ENCODE data around the gene SERPINA7. TPM values are rescaled to one million over a fixed set of nuclear protein-coding genes. Genes with fewer than 3 reads are reported as not detected.

Gene SERPINA7
- total RNA-seq, 2 donors from 2014 or later: not detected

- WGBS, 2 donors: 0 to 4% methylated on average over 2 of the region's 2 CpGs
- DNase-seq: peak; percentile 14 to 41 (median 22)
- intact Hi-C loops (cut with DNase I): no loop called here
- H3K4me1 ChIP-seq: peaks cover 11% of the 10 kb centered on the region
- no peak overlapping the region for H3K4me3 ChIP-seq
- H3K9me3 ChIP-seq: no peaks in the 10 kb centered on the region
- H3K27me3 ChIP-seq: no peaks in the 10 kb centered on the region
- peak; percentile 77 for ATAC-seq
- H3K27ac ChIP-seq: no peak overlapping the region
- TF ChIP-seq CTCF (IDR thresholded peaks at IDR 0.05) (peak; percentile 24 to 65 (median 37)), POLR2A (IDR thresholded peaks at IDR 0.05) (no peak)
- no peaks in the 10 kb centered on the region for H3K36me3 ChIP-seq (replicated peaks in 1 of 2; ENCODE audit: insufficient read depth in 1 of 2, low read depth in 2 of 2)
Measured at GRCh38 chrX:106039920-106040319, 1.4 kb upstream of the SERPINA7 start.

DNA sequence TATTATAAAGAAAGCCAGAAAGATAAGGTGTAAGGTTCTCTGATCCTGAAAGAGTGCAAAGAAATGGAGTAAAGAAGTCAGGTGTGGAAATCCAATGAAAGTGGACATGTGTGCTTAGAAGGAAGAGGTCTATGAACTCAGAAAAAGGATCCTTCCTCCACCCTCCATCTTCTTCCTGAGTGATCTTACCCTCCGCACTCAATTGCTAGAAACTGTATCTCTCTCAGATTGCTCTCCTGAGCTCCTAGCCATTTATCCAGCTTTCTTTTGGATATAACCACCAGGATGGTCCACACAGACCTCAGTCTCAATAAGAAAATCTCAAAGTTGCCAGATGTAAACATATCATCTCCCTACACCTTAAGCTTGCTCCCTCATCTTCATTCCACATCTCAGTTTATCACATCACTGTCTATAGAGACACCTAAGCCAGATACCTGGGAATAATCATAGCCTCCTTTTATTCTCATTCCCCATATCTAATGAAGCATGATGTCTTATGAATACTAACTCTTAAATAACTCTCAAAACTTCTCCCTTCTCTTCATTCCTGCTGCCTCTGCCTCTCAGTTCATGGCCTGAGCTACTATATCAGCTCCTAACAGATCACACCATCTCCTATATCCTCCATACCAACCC lies 573 bp downstream of the SERPINA7 start:
- intact Hi-C loops (cut with DNase I): no loop called here
- H3K27ac ChIP-seq: no peak overlapping the region
- H3K4me3 ChIP-seq: no peak overlapping the region
- no peaks in the 10 kb centered on the region for H3K36me3 ChIP-seq (replicated peaks in 1 of 2; ENCODE audit: insufficient read depth in 1 of 2, low read depth in 2 of 2)
- no peaks in the 10 kb centered on the region for H3K9me3 ChIP-seq
- ATAC-seq (no peak), DNase-seq (no peak)
- WGBS, 2 donors: 75 to 89% methylated on average over 1 of the region's 1 CpG
- peaks cover 11% of the 10 kb centered on the region for H3K4me1 ChIP-seq
- no peak for TF ChIP-seq CTCF (IDR thresholded peaks at IDR 0.05)
- no peak for TF ChIP-seq POLR2A (IDR thresholded peaks at IDR 0.05)
- no peaks in the 10 kb centered on the region for H3K27me3 ChIP-seq

- intact Hi-C loops (cut with DNase I): no loop called here
- 100% methylated on average over 1 of the region's 1 CpG for WGBS, 2 donors
Measured at GRCh38 chrX:106036716-106037115, 1.8 kb downstream of the SERPINA7 start.

GRCh38 chrX:106035064-106035463 lies 3.5 kb downstream of the SERPINA7 start:
- TF ChIP-seq POLR2A (IDR thresholded peaks at IDR 0.05) (no peak), CTCF (IDR thresholded peaks at IDR 0.05) (peak in 5 of 7 experiments; percentile 15 to 40 (median 37))
- Histone ChIP-seq H3K4me3 (no peak overlapping the region), H3K27me3 (no peaks in the 10 kb centered on the region), H3K27ac (no peak overlapping the region), H3K4me1 (peaks cover 11% of the 10 kb centered on the region), H3K9me3 (no peaks in the 10 kb centered on the region), H3K36me3 (replicated peaks in 1 of 2; ENCODE audit: insufficient read depth in 1 of 2, low read depth in 2 of 2) (no peaks in the 10 kb centered on the region)
- DNase-seq (no peak), ATAC-seq (no peak)
- 52 to 63% methylated on average over 2 of the region's 2 CpGs for WGBS, 2 donors
- intact Hi-C loops (cut with DNase I): no loop called here

More at GRCh38 chrX:106036716-106037115, 1.8 kb downstream of the SERPINA7 start:
- no peak for TF ChIP-seq POLR2A (IDR thresholded peaks at IDR 0.05)
- TF ChIP-seq CTCF (IDR thresholded peaks at IDR 0.05): no peak
- DNase-seq: no peak
- Histone ChIP-seq H3K9me3 (no peaks in the 10 kb centered on the region), H3K4me3 (no peak overlapping the region), H3K36me3 (replicated peaks in 1 of 2; ENCODE audit: insufficient read depth in 1 of 2, low read depth in 2 of 2) (no peaks in the 10 kb centered on the region), H3K27ac (no peak overlapping the region), H3K4me1 (peaks cover 11% of the 10 kb centered on the region), H3K27me3 (no peaks in the 10 kb centered on the region)
- no peak for ATAC-seq

DNA sequence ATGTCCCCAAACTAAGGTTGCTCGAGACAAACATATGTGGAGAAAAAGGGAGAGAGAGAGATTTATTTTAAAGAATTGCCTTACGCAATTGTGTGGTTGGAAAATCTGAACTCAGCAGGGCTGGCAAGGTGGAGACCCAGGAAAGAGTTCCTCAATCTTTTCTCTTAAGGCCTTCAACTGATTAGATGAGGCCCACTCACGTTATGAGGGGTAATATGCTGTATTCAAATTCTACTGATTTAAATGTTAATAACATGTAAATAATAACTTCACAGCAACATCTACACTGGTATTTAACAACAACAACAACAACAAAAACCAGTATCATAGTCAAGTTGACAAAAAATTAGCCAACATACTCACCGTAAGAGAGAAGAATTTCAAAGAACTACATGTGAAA lies 14.6 kb downstream of the SERPINA7 start:
- TF ChIP-seq POLR2A (IDR thresholded peaks at IDR 0.05) (no peak), CTCF (IDR thresholded peaks at IDR 0.05) (no peak)
- intact Hi-C loops (cut with DNase I): no loop called here
- H3K27ac ChIP-seq: no peak overlapping the region
- no peaks in the 10 kb centered on the region for H3K36me3 ChIP-seq (replicated peaks in 1 of 2; ENCODE audit: insufficient read depth in 1 of 2, low read depth in 2 of 2)
- ATAC-seq: no peak
- H3K4me3 ChIP-seq: no peak overlapping the region
- no peak for DNase-seq
- H3K4me1 ChIP-seq: no peaks in the 10 kb centered on the region
- WGBS, 2 donors: 83 to 85% methylated on average over 4 of the region's 4 CpGs
- no peaks in the 10 kb centered on the region for H3K27me3 ChIP-seq
- no peaks in the 10 kb centered on the region for H3K9me3 ChIP-seq
